SU-DHL-6 (cell line): Measurements from ENCODE around the gene MLH3.

Source experiments
- H2AFZ ChIP-seq: fragments of 200-600 bp; sonication (generic); 2 replicates; pipeline ENCODE4 v1.6.1; 2014; ENCODE audit warnings: low read depth, mild to moderate bottlenecking, moderate library complexity, mixed read lengths, antibody characterized with exemption, low read length; ENCODE audit not compliant: severe bottlenecking
- H3F3A ChIP-seq: fragments of 200-600 bp; shearing (Covaris generic); 2 replicates; pipeline ENCODE4 v1.6.0; 2016; ENCODE audit warnings: antibody characterized with exemption, mild to moderate bottlenecking; ENCODE audit not compliant: insufficient read depth
- H3K27ac ChIP-seq: fragments of 200-600 bp; sonication (generic); 2 replicates; pipeline ENCODE4 v1.5.1; 2016; ENCODE audit warnings: low read depth, mild to moderate bottlenecking, low read length, moderate library complexity, mixed read lengths
- H3K27me3 ChIP-seq: fragments of 200-600 bp; sonication (generic), shearing (Covaris generic); 2 replicates; pipeline ENCODE4 v1.6.0; 2014; ENCODE audit warnings: mild to moderate bottlenecking, low read length
- H3K36me3 ChIP-seq: fragments of 200-600 bp; sonication (generic); 2 replicates; pipeline ENCODE4 v1.6.1; 2014; ENCODE audit warnings: mild to moderate bottlenecking, low read length, mixed read lengths
- H3K4me2 ChIP-seq: fragments of 300-600, 200-600 bp; shearing (Covaris generic), sonication (generic); 2 replicates; pipeline ENCODE4 v1.6.0; 2014; ENCODE audit warnings: low read length, low read depth, mild to moderate bottlenecking; ENCODE audit not compliant: poor library complexity, severe bottlenecking
- H3K4me3 ChIP-seq: fragments of 200-600 bp; sonication (generic); 2 replicates; pipeline ENCODE4 v1.5.1; 2014; ENCODE audit warnings: antibody characterized with exemption, low read length, mild to moderate bottlenecking, mixed read lengths; ENCODE audit not compliant: insufficient read depth, poor library complexity, severe bottlenecking
- H3K79me2 ChIP-seq: fragments of 200-600 bp; sonication (generic); 2 replicates; pipeline ENCODE4 v1.6.1; 2014; ENCODE audit warnings: mild to moderate bottlenecking, low read length, moderate library complexity; ENCODE audit not compliant: insufficient read depth
- H3K9ac ChIP-seq: fragments of 200-600 bp; sonication (generic); 2 replicates; pipeline ENCODE4 v1.7.0; 2014; ENCODE audit warnings: mild to moderate bottlenecking, low read length
- H3K9me2 ChIP-seq: fragments of 200-600 bp; sonication (generic); replicated peaks from 2 replicates; pipeline ENCODE4 v1.6.1; 2014; ENCODE audit warnings: low read length; ENCODE audit not compliant: insufficient read depth
- H3K9me3 ChIP-seq: fragments of 200-600 bp; sonication (generic); 2 replicates; pipeline ENCODE4 v1.6.1; 2014; ENCODE audit warnings: low read length, mixed read lengths; ENCODE audit not compliant: insufficient read depth
- H4K20me1 ChIP-seq: fragments of 200-600 bp; sonication (generic); 2 replicates; pipeline ENCODE4 v1.6.1; 2014; ENCODE audit warnings: low read depth, mild to moderate bottlenecking, antibody characterized with exemption, low read length, moderate library complexity, mixed read lengths
- EZH2phosphoT487 ChIP-seq: fragments of 200-600 bp; sonication (generic), shearing (Covaris generic); conservative IDR thresholded peaks from 2 replicates; pipeline ENCODE4 v1.6.1; 2018; ENCODE audit warnings: mild to moderate bottlenecking, antibody characterized with exemption, low read length, moderate library complexity, mixed read lengths
- TF ChIP-seq, protein P1 (sequence below): fragments of 200-600 bp; sonication (generic); IDR thresholded peaks from one replicate; pipeline ENCODE4 v1.5.1; 2017; ENCODE audit warnings: antibody characterized with exemption, mild to moderate bottlenecking, low read length, moderate library complexity; ENCODE audit not compliant: insufficient read depth, poor library complexity, severe bottlenecking

MLH3 gene

DNA sequence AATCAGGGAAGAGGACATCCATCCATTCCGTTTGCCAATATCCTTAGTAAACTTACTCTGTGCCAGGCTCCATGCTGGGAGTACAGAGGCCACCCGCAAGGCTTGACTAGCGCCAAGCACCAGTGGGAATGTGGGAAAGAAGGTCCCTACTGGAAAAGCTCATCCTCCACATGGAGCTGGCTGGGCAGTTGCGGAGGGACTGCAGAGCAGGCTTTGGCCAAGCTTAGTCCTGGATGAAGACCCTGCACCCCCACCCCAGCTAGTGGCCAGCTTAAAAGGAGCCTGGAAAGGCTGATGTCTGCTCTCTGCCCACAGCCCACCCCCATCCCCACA is 70.9 kb downstream of the MLH3 start:
- H4K20me1 ChIP-seq, result no peaks in the 10 kb centered on the region
- TF ChIP-seq EZH2phosphoT487, result no peak
- TF ChIP-seq, protein P1, sequence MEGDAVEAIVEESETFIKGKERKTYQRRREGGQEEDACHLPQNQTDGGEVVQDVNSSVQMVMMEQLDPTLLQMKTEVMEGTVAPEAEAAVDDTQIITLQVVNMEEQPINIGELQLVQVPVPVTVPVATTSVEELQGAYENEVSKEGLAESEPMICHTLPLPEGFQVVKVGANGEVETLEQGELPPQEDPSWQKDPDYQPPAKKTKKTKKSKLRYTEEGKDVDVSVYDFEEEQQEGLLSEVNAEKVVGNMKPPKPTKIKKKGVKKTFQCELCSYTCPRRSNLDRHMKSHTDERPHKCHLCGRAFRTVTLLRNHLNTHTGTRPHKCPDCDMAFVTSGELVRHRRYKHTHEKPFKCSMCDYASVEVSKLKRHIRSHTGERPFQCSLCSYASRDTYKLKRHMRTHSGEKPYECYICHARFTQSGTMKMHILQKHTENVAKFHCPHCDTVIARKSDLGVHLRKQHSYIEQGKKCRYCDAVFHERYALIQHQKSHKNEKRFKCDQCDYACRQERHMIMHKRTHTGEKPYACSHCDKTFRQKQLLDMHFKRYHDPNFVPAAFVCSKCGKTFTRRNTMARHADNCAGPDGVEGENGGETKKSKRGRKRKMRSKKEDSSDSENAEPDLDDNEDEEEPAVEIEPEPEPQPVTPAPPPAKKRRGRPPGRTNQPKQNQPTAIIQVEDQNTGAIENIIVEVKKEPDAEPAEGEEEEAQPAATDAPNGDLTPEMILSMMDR, result no peak
- H3K9me3 ChIP-seq, result no peaks in the 10 kb centered on the region
- H2AFZ ChIP-seq, result no peak overlapping the region
- no peaks in the 10 kb centered on the region for H3K79me2 ChIP-seq
- no peaks in the 10 kb centered on the region for H3K9me2 ChIP-seq
- no peaks in the 10 kb centered on the region for H3K36me3 ChIP-seq
- H3K9ac ChIP-seq, result no peak overlapping the region
- H3K4me2 ChIP-seq, result no peak overlapping the region
- no peak overlapping the region for H3K27ac ChIP-seq
- H3K4me3 ChIP-seq, result no peak overlapping the region
- H3F3A ChIP-seq, result no peaks in the 10 kb centered on the region
- H3K27me3 ChIP-seq, result no peaks in the 10 kb centered on the region

DNA sequence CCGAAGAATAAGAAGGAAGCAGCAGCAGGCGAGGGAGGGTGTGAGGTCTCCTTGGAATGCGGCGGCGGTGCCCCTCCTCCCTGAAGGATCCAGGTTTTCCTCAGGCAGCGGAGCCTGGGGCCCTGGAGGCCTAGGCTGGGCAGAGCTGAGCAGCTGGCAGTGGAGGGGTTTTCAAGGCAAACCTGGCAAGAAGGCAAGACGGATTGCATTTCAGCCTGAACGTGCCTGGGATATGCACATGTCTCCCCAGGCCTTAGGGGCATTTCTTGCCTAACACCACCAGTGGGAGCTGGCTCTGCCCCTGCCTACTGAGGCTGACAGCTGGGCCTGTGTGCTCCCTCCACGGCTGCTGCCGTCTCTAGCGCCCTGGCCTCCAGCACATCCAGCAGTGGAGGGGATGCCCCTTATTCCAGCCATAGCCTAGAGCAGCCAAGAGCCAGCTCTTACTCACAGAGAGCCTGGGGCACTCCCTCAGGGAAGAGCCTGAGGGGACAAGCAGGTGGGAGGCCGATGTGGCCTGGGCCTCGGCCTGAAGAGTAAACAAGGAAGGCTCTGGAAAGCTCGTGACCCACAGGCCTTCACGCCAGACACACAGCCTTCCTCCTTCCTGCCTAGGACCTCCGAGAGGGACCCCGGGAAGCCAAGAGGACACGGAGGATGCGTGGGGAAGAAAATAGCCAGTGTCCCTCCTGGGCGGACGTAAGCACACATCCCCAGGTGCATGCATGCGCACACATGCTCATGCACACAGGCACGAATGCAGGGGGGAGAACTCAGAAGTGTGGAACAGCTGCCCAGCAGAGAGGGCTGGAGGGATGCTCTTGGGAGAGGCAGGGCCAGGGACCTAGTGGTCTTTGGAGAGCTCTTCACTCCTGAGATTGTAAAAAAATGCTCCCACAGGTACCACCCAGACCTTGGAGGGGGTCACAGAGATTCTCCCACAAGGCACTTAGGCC is 71.5 kb downstream of the MLH3 start:
- Histone ChIP-seq H3K9me3 (no peaks in the 10 kb centered on the region), H3K79me2 (no peaks in the 10 kb centered on the region), H3K9me2 (no peaks in the 10 kb centered on the region), H3K36me3 (no peaks in the 10 kb centered on the region), H3K27me3 (no peaks in the 10 kb centered on the region), H2AFZ (no peak overlapping the region), H3K4me3 (no peak overlapping the region), H3K27ac (no peak overlapping the region), H4K20me1 (no peaks in the 10 kb centered on the region), H3K9ac (no peak overlapping the region), H3K4me2 (no peak overlapping the region), H3F3A (no peaks in the 10 kb centered on the region)
- TF ChIP-seq, protein P1, result no peak
- TF ChIP-seq EZH2phosphoT487, result no peak

DNA sequence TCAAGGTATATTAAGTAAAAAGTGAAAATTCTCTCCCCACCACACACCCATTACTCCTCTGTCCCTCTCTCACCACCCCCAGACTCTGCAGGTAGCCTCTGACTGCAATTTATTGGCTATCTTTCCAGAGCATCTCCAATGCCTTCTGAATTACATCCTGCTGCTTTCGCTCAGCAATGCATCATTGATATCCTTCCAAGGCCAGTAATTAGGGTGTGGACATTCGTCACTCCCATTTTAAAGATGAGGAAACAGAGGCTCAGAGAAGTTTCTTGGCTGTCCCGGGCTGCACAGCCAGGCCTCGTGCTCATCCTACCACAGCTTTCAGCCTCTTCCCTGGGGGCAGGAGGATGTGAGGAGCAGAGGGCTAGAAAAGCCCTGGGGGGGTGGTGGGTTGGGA is 72.2 kb downstream of the MLH3 start:
- Histone ChIP-seq H3K79me2 (no peaks in the 10 kb centered on the region), H3K9me3 (no peaks in the 10 kb centered on the region), H3F3A (no peaks in the 10 kb centered on the region), H4K20me1 (no peaks in the 10 kb centered on the region), H3K27ac (no peak overlapping the region), H3K9me2 (no peaks in the 10 kb centered on the region), H2AFZ (no peak overlapping the region), H3K9ac (no peak overlapping the region), H3K27me3 (no peaks in the 10 kb centered on the region), H3K4me2 (no peak overlapping the region), H3K4me3 (no peak overlapping the region), H3K36me3 (no peaks in the 10 kb centered on the region)
- TF ChIP-seq, protein P1, result no peak
- TF ChIP-seq EZH2phosphoT487, result no peak
